IMR-90 (cell line): ENCODE results near the gene SNTG2. TPM values are rescaled to one million over a fixed set of nuclear protein-coding genes. Genes with fewer than 3 reads are reported as not detected.

Experiments
- ATAC-seq: fragments of 200-7000 bp; cut with Tn5 transposase; 2 replicates; pipeline ENCODE4 v1.9.1; 2020; ENCODE audit warnings: low read depth, mild to moderate bottlenecking, moderate library complexity
- BruUV-seq: library from RNA; stranded (reverse); fragments of 400-500 nt; replicated peaks from 2 replicates; lab custom pipeline; 2021; lab: Mats Ljungman, UMichigan
- CTCF ChIA-PET: fragments of 300-600 bp; formaldehyde crosslinking; extraction: SDS; loops from one replicate; lab custom pipeline; 2021; ENCODE audit warnings: antibody characterized with exemption; lab: Yijun Ruan, JAX
- POLR2A ChIA-PET: fragments of 300-600 bp; sonication (Branson Sonifier 250); formaldehyde crosslinking; loops from one replicate; lab custom pipeline; 2022; ENCODE audit warnings: antibody characterized with exemption; ENCODE audit not compliant: unreplicated experiment; lab: Charles Lee
- DNase-seq: peaks from one replicate; pipeline ENCODE4 v3.0.0; 2013
- H2AFZ ChIP-seq: replicated peaks from 2 replicates; pipeline ENCODE3; 2013; ENCODE audit warnings: low read length, mild to moderate bottlenecking; ENCODE audit not compliant: poor library complexity
- H2AK5ac ChIP-seq: 2 replicates; pipeline ENCODE4 v1.6.1; 2013; ENCODE audit warnings: low read depth, low read length, inconsistent platforms
- H2AK9ac ChIP-seq: replicated peaks from 2 replicates; pipeline ENCODE3; 2013; ENCODE audit warnings: mild to moderate bottlenecking, low read depth, low read length, moderate library complexity; ENCODE audit not compliant: poor library complexity
- H2BK120ac ChIP-seq: 2 replicates; pipeline ENCODE4 v1.6.1; 2013; ENCODE audit warnings: low read depth, low read length, inconsistent platforms
- H2BK15ac ChIP-seq: 3 replicates; pipeline ENCODE4 v1.6.1; 2013; ENCODE audit warnings: low read depth, low read length, inconsistent platforms
- H2BK20ac ChIP-seq: 2 replicates; pipeline ENCODE4 v1.6.1; 2013; ENCODE audit warnings: low read depth, mild to moderate bottlenecking, inconsistent platforms, low read length, moderate library complexity
- H2BK5ac ChIP-seq: 2 replicates; pipeline ENCODE4 v1.6.1; 2013; ENCODE audit warnings: mild to moderate bottlenecking, low read depth, low read length, inconsistent platforms; ENCODE audit not compliant: poor library complexity, severe bottlenecking
- H3K14ac ChIP-seq: replicated peaks from 2 replicates; pipeline ENCODE4 v1.6.1; 2013; ENCODE audit warnings: low read depth, low read length, inconsistent platforms
- H3K18ac ChIP-seq: 2 replicates; pipeline ENCODE4 v1.6.1; 2013; ENCODE audit warnings: low read depth, low read length, control low read depth
- H3K23ac ChIP-seq: 2 replicates; pipeline ENCODE4 v1.6.1; 2013; ENCODE audit warnings: low read depth, low read length, inconsistent platforms
- H3K27ac ChIP-seq: 2 replicates; pipeline ENCODE4 v1.5.1; 2013; ENCODE audit warnings: mild to moderate bottlenecking, control low read depth, low read length; ENCODE audit not compliant: insufficient read depth
- H3K27me3 ChIP-seq: 2 replicates; pipeline ENCODE4 v1.6.1; 2013; ENCODE audit warnings: low read length; ENCODE audit not compliant: control insufficient read depth, insufficient read depth
- H3K36me3 ChIP-seq: 2 replicates; pipeline ENCODE4 v1.6.1; 2013; ENCODE audit warnings: low read length, mixed read lengths; ENCODE audit not compliant: control insufficient read depth, insufficient read depth
- H3K4ac ChIP-seq: 2 replicates; pipeline ENCODE4 v1.6.1; 2013; ENCODE audit warnings: low read depth, low read length, inconsistent platforms
- H3K4me1 ChIP-seq: 2 replicates; pipeline ENCODE4 v1.6.1; 2013; ENCODE audit warnings: low read length, mixed read lengths; ENCODE audit not compliant: control insufficient read depth, insufficient read depth
- H3K4me2 ChIP-seq: 2 replicates; pipeline ENCODE4 v1.6.1; 2013; ENCODE audit warnings: low read depth, mild to moderate bottlenecking, control low read depth, low read length, moderate library complexity
- H3K4me3 ChIP-seq: 2 replicates; pipeline ENCODE4 v1.5.1; 2013; ENCODE audit warnings: low read depth, mild to moderate bottlenecking, control low read depth, low read length, moderate library complexity; ENCODE audit not compliant: insufficient read depth
- H3K56ac ChIP-seq: 2 replicates; pipeline ENCODE4 v1.6.1; 2013; ENCODE audit warnings: low read length, inconsistent platforms; ENCODE audit not compliant: insufficient read depth; ENCODE audit errors: extremely low read depth
- H3K79me1 ChIP-seq, 2 experiments: 2 replicates each; pipeline ENCODE4 v1.6.1; 2013; ENCODE audit warnings: low read length in 2 of 2, inconsistent platforms in 1 of 2, low read depth in 1 of 2
- H3K9ac ChIP-seq: 2 replicates; pipeline ENCODE4 v1.6.1; 2013; ENCODE audit warnings: low read depth, low read length, control low read depth
- H3K9me1 ChIP-seq: 2 replicates; pipeline ENCODE4 v1.6.1; 2013; ENCODE audit warnings: low read length, inconsistent platforms; ENCODE audit not compliant: insufficient read depth
- H3K9me3 ChIP-seq: 2 replicates; pipeline ENCODE4 v1.6.1; 2013; ENCODE audit warnings: low read length; ENCODE audit not compliant: control insufficient read depth, insufficient read depth
- H4K20me1 ChIP-seq: 2 replicates; pipeline ENCODE4 v1.6.1; 2013; ENCODE audit warnings: low read length, inconsistent platforms; ENCODE audit not compliant: insufficient read depth
- H4K5ac ChIP-seq: 2 replicates; pipeline ENCODE4 v1.6.1; 2013; ENCODE audit warnings: mild to moderate bottlenecking, low read depth, low read length, control low read depth
- H4K8ac ChIP-seq, 2 experiments: 2 replicates each; pipeline ENCODE4 v1.6.1; 2013; ENCODE audit warnings: low read depth in 2 of 2, low read length in 2 of 2, control low read depth in 1 of 2, inconsistent platforms in 1 of 2
- H4K91ac ChIP-seq: 2 replicates; pipeline ENCODE4 v1.6.1; 2013; ENCODE audit warnings: low read depth, low read length, inconsistent platforms; ENCODE audit not compliant: insufficient read depth
- BHLHE40 ChIP-seq: fragments of 150-350 bp; IDR thresholded peaks from 2 replicates; pipeline ENCODE4 v1.6.1; 2016; ENCODE audit warnings: mild to moderate bottlenecking, low read depth, low read length
- CEBPB ChIP-seq: IDR thresholded peaks from 2 replicates; pipeline ENCODE4 v1.6.1; 2012; ENCODE audit warnings: low read depth, low read length, improper control_type of control experiment
- CHD1 ChIP-seq: IDR thresholded peaks from 2 replicates; pipeline ENCODE4 v1.6.1; 2012; ENCODE audit warnings: low read depth, low read length, improper control_type of control experiment
- FOS ChIP-seq: fragments of 150-350 bp; IDR thresholded peaks from 2 replicates; pipeline ENCODE4 v1.6.1; 2016; ENCODE audit warnings: low read depth, low read length
- MAFK ChIP-seq: IDR thresholded peaks from 2 replicates; pipeline ENCODE4 v1.6.1; 2012; ENCODE audit warnings: low read depth, low read length, improper control_type of control experiment
- MAZ ChIP-seq: IDR thresholded peaks from 2 replicates; pipeline ENCODE4 v1.6.1; 2012; ENCODE audit warnings: low read depth, mild to moderate bottlenecking, low read length, improper control_type of control experiment, moderate library complexity, borderline replicate concordance
- MXI1 ChIP-seq: IDR thresholded peaks from 2 replicates; pipeline ENCODE4 v1.6.1; 2012; ENCODE audit warnings: low read depth, mild to moderate bottlenecking, low read length, moderate library complexity, borderline replicate concordance
- NFE2L2 ChIP-seq: fragments of 150-350 bp; IDR thresholded peaks from 2 replicates; pipeline ENCODE4 v1.6.1; 2016; ENCODE audit warnings: low read depth, mild to moderate bottlenecking, low read length
- POLR2A ChIP-seq: IDR thresholded peaks from 2 replicates; pipeline ENCODE4 v1.6.1; 2012; ENCODE audit warnings: mild to moderate bottlenecking, low read depth, low read length
- RAD21 ChIP-seq: IDR thresholded peaks from 2 replicates; pipeline ENCODE4 v1.6.1; 2012; ENCODE audit warnings: low read length, improper control_type of control experiment
- RCOR1 ChIP-seq: IDR thresholded peaks from 2 replicates; pipeline ENCODE4 v1.6.1; 2012; ENCODE audit warnings: mild to moderate bottlenecking, low read length, improper control_type of control experiment; ENCODE audit not compliant: insufficient replicate concordance
- RFX5 ChIP-seq: IDR thresholded peaks from 2 replicates; pipeline ENCODE4 v1.8.0; 2012; ENCODE audit warnings: low read depth, mild to moderate bottlenecking, low read length, moderate library complexity
- SMC3 ChIP-seq: fragments of 150-350 bp; IDR thresholded peaks from 2 replicates; pipeline ENCODE4 v1.6.1; 2016; ENCODE audit warnings: low read depth, mild to moderate bottlenecking, antibody characterized with exemption, low read length, moderate library complexity
- WGBS, 2 experiments: methylation state at CpG; one replicate each; pipeline versions ENCODE4 v1.1.5 to v1.1.7; 2013; ENCODE audit warnings: missing lambda C conversion rate in 2 of 2; ENCODE audit not compliant: insufficient read length in 1 of 2; ENCODE audit errors: extremely low coverage in 2 of 2; 5-methylcytosine and 5-hydroxymethylcytosine counted together
- dilution Hi-C: fragments of 300-500 bp; cut with HindIII; formaldehyde crosslinking; loops from one replicate; pipeline ENCODE4 v1.14.3; 2018; ENCODE audit warnings: low sequenced_read_pairs; ENCODE audit not compliant: unreplicated experiment
- in situ Hi-C: fragments of 300-500 bp; cut with MboI; formaldehyde crosslinking; loops from 3 replicates; pipeline ENCODE4 v1.14.3; 2019; ENCODE audit warnings: low sequenced_read_pairs, inconsistent platforms, mixed read lengths
- intact Hi-C: fragments of 100-400 bp; cut with micrococcal nuclease; formaldehyde crosslinking; loops from 2 replicates; pipeline ENCODE4 v1.10.0; 2022
- polyA plus RNA-seq, 3 experiments: library from polyadenylated mRNA; depleted of rRNA; stranded (reverse); fragments of >200 nt; gene quantifications; 2 replicates each; pipeline ENCODE4 v1.2.3, GENCODE V29; 2012; ENCODE audit warnings: low replicate concordance in 1 of 3
- total RNA-seq: library from RNA; depleted of rRNA; stranded (reverse); fragments of >200 nt; gene quantifications from 2 replicates; pipeline ENCODE4 v1.2.3, GENCODE V29; 2012
- TF ChIP-seq, protein P1 (sequence below): fragments of 150-350 bp; IDR thresholded peaks from 2 replicates; pipeline ENCODE4 v1.6.1; 2017; ENCODE audit warnings: mild to moderate bottlenecking, antibody characterized with exemption, low read length, low read depth
- TF ChIP-seq, protein P2 (sequence below): fragments of 150-350 bp; IDR thresholded peaks from 2 replicates; pipeline ENCODE4 v1.6.1; 2016; ENCODE audit warnings: low read depth, mild to moderate bottlenecking, low read length, moderate library complexity, borderline replicate concordance
- TF ChIP-seq, protein P3 (sequence below): conservative IDR thresholded peaks from 2 replicates; pipeline ENCODE4 v1.5.1; 2012; ENCODE audit warnings: mild to moderate bottlenecking, low read depth, low read length, improper control_type of control experiment

The SNTG2 gene
- total and polyA plus RNA-seq, 2 of the 4 experiments (the other 2 are of a cell fraction), result under 0.01 to 0.17 TPM

DNA sequence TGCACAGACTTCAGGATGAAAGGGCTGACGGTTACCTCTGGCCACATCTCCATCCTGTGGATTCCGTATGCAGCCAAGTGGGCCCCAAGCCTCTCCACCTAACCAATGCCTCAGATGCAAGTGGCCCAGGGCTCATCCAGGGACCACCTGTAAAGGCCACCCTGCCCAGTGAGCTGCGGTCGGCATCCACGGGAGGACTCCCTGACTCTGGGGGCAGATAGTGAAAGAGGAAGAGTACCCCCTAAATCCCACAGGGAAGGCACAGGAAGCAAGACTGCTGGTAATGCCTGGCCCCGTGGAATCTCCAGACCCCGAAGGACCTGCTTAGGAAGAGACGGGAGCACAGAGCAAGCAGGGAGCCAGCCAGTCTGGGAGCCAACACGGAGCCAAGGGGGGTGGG, 451.4 kb downstream of the SNTG2 start:
- no peak overlapping the region for H3K27ac ChIP-seq
- no peaks in the 10 kb centered on the region for H4K20me1 ChIP-seq
- no peak overlapping the region for H2AFZ ChIP-seq
- H2BK15ac ChIP-seq, result no peak overlapping the region
- H3K18ac ChIP-seq, result no peak overlapping the region
- H3K79me1 ChIP-seq, result no peaks in the 10 kb centered on the region
- no peaks in the 10 kb centered on the region for H3K27me3 ChIP-seq
- no peak overlapping the region for H3K14ac ChIP-seq
- no peak overlapping the region for H2AK5ac ChIP-seq
- no CpG with 5 or more reads among the region's 9 CpGs for WGBS, 2 experiments
- H2AK9ac ChIP-seq, result no peak overlapping the region
- H3K9me1 ChIP-seq, result no peaks in the 10 kb centered on the region
- H3K9ac ChIP-seq, result no peak overlapping the region
- no TSS peak for BruUV-seq
- no peak overlapping the region for H3K56ac ChIP-seq
- peaks cover 28% of the 10 kb centered on the region for H3K9me3 ChIP-seq
- no peak for TF ChIP-seq CEBPB
- TF ChIP-seq, protein P1, sequence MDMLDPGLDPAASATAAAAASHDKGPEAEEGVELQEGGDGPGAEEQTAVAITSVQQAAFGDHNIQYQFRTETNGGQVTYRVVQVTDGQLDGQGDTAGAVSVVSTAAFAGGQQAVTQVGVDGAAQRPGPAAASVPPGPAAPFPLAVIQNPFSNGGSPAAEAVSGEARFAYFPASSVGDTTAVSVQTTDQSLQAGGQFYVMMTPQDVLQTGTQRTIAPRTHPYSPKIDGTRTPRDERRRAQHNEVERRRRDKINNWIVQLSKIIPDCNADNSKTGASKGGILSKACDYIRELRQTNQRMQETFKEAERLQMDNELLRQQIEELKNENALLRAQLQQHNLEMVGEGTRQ, result no peak
- no peak for TF ChIP-seq CHD1
- no peak for TF ChIP-seq NFE2L2
- no peak for TF ChIP-seq MAZ
- TF ChIP-seq RAD21, result no peak
- TF ChIP-seq MXI1, result no peak
- TF ChIP-seq RCOR1, result no peak
- TF ChIP-seq MAFK, result no peak
- TF ChIP-seq POLR2A, result no peak
- TF ChIP-seq SMC3, result no peak
- TF ChIP-seq, protein P2, sequence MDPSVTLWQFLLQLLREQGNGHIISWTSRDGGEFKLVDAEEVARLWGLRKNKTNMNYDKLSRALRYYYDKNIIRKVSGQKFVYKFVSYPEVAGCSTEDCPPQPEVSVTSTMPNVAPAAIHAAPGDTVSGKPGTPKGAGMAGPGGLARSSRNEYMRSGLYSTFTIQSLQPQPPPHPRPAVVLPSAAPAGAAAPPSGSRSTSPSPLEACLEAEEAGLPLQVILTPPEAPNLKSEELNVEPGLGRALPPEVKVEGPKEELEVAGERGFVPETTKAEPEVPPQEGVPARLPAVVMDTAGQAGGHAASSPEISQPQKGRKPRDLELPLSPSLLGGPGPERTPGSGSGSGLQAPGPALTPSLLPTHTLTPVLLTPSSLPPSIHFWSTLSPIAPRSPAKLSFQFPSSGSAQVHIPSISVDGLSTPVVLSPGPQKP, result no peak
- TF ChIP-seq RFX5, result no peak
- TF ChIP-seq BHLHE40, result no peak
- TF ChIP-seq, protein P3, sequence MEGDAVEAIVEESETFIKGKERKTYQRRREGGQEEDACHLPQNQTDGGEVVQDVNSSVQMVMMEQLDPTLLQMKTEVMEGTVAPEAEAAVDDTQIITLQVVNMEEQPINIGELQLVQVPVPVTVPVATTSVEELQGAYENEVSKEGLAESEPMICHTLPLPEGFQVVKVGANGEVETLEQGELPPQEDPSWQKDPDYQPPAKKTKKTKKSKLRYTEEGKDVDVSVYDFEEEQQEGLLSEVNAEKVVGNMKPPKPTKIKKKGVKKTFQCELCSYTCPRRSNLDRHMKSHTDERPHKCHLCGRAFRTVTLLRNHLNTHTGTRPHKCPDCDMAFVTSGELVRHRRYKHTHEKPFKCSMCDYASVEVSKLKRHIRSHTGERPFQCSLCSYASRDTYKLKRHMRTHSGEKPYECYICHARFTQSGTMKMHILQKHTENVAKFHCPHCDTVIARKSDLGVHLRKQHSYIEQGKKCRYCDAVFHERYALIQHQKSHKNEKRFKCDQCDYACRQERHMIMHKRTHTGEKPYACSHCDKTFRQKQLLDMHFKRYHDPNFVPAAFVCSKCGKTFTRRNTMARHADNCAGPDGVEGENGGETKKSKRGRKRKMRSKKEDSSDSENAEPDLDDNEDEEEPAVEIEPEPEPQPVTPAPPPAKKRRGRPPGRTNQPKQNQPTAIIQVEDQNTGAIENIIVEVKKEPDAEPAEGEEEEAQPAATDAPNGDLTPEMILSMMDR, result no peak
- no peak for TF ChIP-seq FOS
- H4K91ac ChIP-seq, result no peak overlapping the region
- H2BK5ac ChIP-seq, result no peak overlapping the region
- no peak overlapping the region for H3K4ac ChIP-seq
- no peak for ATAC-seq
- no peak overlapping the region for H3K23ac ChIP-seq
- H2BK120ac ChIP-seq, result no peak overlapping the region
- H3K36me3 ChIP-seq, result no peaks in the 10 kb centered on the region
- no peak overlapping the region for H3K4me2 ChIP-seq
- ChIA-PET POLR2A (no interaction called here), CTCF (no interaction called here)
- DNase-seq, result no peak
- dilution Hi-C loops, result no loop called here
- no peak overlapping the region for H4K5ac ChIP-seq
- no peak overlapping the region for H3K4me3 ChIP-seq
- H2BK20ac ChIP-seq, result no peak overlapping the region
- in situ Hi-C loops, result no loop called here
- no peaks in the 10 kb centered on the region for H3K4me1 ChIP-seq
- intact Hi-C loops, result no loop called here
- no peak overlapping the region for H4K8ac ChIP-seq
